ENCODE results near the gene ZNF2.

The ZNF2 gene

DNA sequence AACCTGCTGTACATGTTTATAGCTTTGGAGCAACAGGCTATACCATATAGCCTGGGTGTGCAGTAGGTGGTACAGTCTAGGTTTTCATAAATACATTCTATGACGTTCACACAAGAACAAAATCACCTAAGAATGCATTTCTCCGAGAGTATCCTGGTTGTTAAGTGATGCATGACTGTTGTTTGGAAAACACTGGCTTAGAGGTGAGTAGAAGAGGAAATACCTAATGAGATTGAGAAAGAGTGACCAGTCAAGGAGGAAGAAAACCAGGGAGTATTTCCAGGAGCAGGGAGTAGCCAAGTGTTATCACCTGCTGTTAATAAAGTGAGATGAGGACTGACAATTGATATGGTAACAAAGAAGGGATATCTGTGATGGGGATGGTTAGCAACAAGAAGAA, 38.8 kb downstream of the ZNF2 start:
- in situ Hi-C loops (cut with HindIII; ENCODE audit: low sequenced_read_pairs) = no loop called here

DNA sequence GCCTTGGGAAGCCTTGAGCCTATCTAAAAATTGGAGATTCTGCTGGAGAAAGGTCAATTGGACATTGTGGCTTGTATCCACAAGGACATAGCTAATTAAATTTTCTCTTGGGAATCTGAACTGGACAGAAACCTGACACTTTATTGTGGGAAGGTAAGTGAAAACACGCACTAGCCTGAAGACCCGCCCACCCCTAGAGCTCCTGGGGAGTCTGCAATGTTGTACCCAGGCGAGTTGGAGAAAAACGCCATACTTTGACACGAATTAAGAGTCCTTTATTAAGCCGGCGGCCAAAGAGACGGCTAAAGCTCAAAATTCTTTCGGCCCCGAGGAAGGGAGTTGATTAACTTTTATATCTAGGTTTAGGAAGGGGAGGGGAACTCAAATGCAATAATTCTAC, 40.5 kb downstream of the ZNF2 start:
- in situ Hi-C loops (cut with HindIII; ENCODE audit: low sequenced_read_pairs) = no loop called here

DNA sequence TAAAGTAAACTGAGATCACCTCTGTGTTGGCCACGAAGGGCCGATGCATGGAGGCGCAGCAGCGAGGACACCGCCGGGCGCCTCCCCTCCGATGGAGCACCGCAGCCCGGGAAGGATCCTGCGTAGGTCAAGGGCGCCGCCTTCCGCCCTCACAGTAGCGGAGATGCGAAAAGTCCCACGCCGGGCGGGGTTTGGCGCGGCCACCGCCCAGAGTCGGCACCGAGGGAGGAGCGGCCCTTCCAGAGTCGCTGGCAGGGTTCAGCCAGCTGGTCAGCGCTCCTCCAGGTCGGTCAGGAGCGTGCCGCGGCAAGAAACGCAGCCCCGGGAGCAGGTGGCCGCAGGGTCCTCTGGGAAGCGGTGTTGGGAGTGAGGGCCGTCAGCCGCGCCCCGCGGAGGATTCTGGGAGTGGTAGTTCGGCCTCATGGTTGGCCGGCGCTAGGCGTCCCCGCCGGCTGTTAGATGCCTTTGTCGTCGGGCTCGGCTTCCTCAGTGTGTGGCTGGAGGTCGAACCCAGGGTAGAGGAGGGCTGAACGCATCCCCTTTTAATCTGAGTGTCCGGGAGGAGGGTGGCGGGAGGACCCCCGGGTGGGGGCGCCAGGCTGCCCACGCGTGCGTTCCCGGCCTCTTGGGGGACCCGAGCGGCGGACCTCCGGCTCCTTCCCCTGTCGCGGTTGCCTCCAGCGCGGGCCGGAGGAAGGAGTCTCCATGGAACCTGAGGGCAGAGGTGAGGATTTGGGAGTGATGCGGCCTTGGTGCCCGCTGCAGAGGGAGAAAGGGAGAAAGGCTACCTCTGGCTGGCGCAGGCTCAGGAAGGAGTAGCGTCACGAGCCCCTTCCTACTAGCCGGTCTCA, 41.7 kb downstream of the ZNF2 start, which contains the start of gene ZNF892:
Gene ZNF892 (plus strand): TSS at position 411 of the 851 bp plus-strand sequence. CDS start 295 bp downstream, at position 706.
- in situ Hi-C loops (cut with HindIII; ENCODE audit: low sequenced_read_pairs) = no loop called here

DNA sequence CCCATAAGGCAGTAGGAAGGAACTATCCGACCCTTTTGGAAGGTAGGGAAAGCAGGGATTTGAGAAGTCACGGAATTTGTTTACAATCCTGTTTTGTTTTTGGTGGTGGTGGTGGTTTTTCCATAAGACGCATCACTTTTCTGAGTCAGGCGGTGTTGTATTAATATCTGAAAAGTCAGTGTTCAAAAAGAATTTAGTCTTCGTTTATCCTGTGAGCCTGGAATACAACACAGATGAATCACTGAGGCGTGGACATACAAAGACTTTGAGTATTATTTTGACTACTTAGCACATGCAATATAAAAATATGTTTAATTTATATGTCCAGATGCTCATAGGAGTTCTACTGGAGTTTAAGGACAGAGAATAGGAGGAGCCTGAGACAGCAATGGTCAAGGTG, 42.5 kb downstream of the ZNF2 start:
- in situ Hi-C loops (cut with HindIII; ENCODE audit: low sequenced_read_pairs) = no loop called here

DNA sequence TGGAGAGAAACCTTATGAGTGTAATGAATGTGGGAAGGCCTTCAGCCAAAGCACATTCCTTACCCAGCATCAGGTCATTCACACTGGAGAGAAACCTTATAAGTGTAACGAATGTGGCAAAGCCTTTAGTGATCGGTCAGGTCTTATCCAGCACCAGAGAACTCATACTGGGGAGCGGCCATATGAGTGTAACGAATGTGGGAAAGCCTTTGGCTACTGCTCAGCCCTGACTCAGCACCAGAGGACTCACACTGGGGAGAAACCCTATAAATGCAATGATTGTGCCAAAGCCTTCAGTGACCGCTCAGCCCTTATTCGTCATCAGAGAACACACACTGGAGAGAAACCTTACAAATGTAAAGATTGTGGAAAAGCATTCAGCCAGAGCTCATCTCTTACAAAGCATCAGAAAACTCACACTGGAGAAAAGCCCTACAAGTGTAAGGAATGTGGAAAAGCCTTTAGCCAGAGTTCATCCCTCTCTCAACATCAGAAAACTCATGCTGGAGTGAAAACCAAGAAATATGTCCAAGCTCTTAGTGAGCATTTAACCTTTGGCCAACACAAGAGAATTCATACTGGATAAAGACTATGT, 49.5 kb downstream of the ZNF2 start:
- in situ Hi-C loops (cut with HindIII; ENCODE audit: low sequenced_read_pairs) = no loop called here

DNA sequence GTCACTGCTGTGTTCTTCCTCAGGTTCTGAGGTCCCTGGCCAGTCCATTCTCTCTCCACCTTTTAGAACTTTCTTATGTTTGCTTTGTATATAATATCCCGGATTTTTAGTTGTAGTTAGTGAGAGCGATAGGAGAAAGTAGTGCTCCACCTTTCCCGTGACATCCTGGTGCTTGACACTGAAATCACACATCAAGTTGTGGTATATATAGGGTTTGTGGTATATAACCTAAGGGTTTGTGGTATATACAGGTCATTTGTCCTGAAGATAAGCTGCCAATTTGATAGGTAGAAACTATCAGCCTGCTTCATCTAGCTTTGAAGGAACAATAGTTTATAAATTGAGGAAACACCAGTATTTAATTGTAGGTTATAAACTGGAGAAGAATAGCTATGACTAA, 54.8 kb downstream of the ZNF2 start:
- in situ Hi-C loops (cut with HindIII; ENCODE audit: low sequenced_read_pairs) = no loop called here

DNA sequence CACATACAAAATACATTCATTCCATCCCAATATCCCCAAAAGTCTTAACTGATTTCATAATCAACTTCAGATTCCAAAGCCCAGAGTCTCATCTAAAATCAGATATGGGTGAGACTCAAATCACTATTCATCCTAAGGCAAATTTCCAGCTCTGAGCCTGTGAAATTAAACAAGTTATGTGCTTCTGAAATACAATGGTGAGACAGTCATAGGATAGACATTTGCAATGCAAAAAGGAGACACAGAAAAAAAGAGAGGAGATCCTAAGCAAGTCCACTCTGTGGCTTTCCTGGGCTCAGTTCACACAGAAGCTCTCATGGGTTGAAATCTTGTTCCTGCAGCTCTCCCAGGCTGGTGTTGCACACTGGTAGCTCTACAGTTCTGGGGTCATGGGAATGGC, 60.0 kb downstream of the ZNF2 start:
- in situ Hi-C loops (cut with HindIII; ENCODE audit: low sequenced_read_pairs) = no loop called here

DNA sequence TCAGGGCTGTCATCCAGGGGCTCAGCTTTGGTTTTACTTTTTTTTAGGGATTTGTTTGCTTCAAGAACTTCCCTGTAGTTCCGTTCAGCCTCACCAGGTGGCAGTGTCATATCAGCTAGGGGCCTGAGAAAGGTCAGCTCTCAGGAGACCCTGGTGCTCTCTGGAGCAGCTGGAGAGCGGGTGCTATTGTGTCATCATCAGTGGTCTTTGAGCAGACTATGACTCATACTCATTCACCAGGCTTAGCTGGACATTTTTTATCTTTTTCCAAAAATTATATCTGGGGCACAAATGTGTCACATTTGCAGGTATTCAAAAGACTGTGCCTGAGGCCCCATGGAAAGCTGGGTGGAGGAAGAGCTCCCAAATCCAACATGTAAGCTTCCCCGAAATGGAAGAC, 66.1 kb downstream of the ZNF2 start:
- in situ Hi-C loops (cut with HindIII; ENCODE audit: low sequenced_read_pairs) = no loop called here

DNA sequence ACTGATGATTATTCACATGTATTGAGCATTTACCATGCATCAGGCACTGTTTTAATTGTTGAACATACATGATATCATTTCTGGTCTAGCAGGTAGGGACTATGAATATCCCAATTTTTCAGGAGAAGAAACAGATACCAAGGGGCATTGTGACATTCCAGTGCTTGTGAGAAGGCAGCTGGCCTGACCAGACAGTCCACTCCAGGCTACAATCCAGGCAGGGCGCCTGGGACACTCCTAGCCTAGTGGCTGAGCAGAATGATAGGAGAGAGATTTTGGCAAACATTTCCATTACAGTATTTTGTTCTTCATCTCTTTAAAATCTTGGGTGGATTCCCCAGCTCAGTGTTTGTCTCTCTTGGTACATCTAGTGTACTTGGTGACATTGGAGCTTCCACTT, 66.6 kb downstream of the ZNF2 start:
- in situ Hi-C loops (cut with HindIII; ENCODE audit: low sequenced_read_pairs) = no loop called here
